ENCODE results near the gene CAMK2B.

The CAMK2B gene

DNA sequence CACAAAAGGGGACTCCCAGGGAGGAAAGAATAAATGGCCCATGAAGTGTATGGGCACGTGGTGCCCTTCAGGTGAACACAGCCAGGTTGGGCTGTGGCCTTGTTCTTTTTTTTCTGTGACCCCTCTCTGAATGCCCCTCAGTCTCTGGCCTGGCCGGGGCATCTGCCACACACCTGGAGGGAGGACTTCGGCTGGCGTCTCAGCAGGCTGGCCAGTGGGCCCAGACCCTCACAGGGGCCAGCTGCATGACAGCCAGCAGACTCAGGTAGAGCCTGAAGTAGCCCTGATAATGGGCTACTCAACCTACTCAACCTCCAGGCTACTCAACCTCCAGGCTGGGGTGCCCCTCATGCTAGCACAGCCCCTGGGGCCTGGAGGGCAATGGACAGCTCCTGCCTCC lies 9.8 kb upstream of the CAMK2B start:
- H3K27ac Mint-ChIP-seq = no peak overlapping the region
- H3K4me3 Mint-ChIP-seq = no peak overlapping the region
- peaks cover 22% of the 10 kb centered on the region for H3K9me3 Mint-ChIP-seq
- TF ChIP-seq, protein P1, sequence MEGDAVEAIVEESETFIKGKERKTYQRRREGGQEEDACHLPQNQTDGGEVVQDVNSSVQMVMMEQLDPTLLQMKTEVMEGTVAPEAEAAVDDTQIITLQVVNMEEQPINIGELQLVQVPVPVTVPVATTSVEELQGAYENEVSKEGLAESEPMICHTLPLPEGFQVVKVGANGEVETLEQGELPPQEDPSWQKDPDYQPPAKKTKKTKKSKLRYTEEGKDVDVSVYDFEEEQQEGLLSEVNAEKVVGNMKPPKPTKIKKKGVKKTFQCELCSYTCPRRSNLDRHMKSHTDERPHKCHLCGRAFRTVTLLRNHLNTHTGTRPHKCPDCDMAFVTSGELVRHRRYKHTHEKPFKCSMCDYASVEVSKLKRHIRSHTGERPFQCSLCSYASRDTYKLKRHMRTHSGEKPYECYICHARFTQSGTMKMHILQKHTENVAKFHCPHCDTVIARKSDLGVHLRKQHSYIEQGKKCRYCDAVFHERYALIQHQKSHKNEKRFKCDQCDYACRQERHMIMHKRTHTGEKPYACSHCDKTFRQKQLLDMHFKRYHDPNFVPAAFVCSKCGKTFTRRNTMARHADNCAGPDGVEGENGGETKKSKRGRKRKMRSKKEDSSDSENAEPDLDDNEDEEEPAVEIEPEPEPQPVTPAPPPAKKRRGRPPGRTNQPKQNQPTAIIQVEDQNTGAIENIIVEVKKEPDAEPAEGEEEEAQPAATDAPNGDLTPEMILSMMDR (IDR thresholded peaks at IDR 0.05) = no peak
- H3K36me3 Mint-ChIP-seq (ENCODE audit: low read depth) = no peaks in the 10 kb centered on the region
- DNase-seq = no peak
- peaks cover 57% of the 10 kb centered on the region for H3K27me3 Mint-ChIP-seq (ENCODE audit: low read depth, poor library complexity)
- peaks cover 10% of the 10 kb centered on the region for H3K4me1 Mint-ChIP-seq

DNA sequence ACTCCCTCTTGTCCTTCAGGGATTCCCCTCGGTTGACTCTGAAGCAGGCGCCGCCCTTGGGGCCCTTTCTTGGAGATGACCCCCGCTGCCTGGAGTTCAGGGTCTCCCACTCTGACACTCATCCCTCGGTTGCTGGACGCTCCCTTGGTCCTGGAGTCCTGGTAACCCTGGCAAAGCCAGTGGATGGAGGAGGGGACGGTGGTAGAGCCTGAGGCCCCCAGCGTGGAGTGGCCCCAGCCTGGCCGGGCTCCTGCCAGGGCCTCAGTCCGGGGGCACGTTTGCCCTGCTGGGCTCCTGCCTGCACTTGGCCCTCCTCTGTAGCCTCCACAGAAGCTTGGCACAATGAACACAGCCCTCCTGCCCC lies 9.3 kb upstream of the CAMK2B start:
- TF ChIP-seq, protein P1 (IDR thresholded peaks at IDR 0.05) = no peak
- DNase-seq = no peak
- Mint-ChIP-seq H3K27ac (no peak overlapping the region), H3K9me3 (peaks cover 22% of the 10 kb centered on the region), H3K36me3 (ENCODE audit: low read depth) (no peaks in the 10 kb centered on the region), H3K4me3 (no peak overlapping the region), H3K4me1 (peaks cover 10% of the 10 kb centered on the region), H3K27me3 (ENCODE audit: low read depth, poor library complexity) (peaks cover 58% of the 10 kb centered on the region)

DNA sequence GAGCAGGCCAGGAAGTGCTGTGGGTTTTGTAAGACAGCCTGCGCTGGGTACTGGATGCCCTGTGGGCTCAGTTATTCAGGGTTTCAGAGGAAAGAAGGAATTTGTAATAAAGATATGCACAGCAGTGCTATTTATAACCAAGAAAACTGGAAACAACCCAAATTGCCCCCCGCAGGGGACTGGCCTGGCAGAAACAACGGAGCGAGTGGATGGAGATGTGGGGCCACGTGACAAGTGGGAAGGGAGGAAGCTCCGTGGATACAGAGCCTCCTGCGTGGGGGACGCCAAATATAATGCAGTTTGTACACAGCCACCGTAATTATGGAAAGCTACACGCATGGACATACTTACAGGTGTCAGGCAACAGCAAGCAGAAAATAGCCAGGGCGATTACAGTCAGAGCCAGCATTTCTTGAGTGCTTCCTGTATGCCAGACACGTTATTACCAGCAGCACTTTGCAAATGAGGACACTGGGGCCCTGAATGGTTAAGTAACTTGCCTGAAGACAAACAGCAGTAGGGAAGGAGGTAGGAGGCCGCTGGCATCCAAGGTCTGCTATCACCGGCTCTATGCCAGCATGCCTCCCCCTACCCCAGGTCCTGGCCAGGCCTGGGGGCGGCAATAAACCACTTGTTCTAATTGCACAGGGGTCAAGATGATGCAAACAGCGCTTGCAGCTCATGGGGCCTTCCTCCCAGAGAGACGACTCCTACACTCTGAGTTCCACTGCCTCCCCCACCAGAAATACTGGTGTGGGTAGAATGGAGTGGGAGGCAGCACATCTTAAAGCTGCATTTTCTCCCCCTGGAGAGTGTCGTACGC lies 8.7 kb upstream of the CAMK2B start:
- no peak overlapping the region for H3K27ac Mint-ChIP-seq
- H3K4me1 Mint-ChIP-seq = peaks cover 10% of the 10 kb centered on the region
- H3K9me3 Mint-ChIP-seq = peaks cover 22% of the 10 kb centered on the region

DNA sequence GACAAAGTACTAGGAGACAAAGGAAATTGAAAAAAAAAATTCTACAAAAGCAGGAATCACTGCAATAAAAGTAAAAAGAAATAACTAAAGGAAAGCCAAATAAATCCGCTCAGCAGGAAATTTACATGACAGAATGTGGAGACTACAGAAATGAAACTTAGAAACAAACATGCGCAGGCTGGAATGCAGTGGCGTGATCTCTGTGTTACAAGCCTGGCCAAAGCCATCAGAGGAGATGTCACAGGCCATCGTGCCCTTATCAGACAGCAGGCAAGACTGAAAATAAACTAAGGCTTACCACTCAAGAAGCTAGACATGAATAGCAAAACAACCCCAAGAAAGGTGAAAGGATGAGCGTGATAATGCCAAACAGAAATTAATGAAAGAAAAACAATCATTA lies 6.3 kb upstream of the CAMK2B start:
- no peak overlapping the region for H3K27ac Mint-ChIP-seq
- no peak for DNase-seq
- TF ChIP-seq, protein P1 (IDR thresholded peaks at IDR 0.05) = no peak
- H3K27me3 Mint-ChIP-seq (ENCODE audit: low read depth, poor library complexity) = peaks cover 62% of the 10 kb centered on the region
- no peaks in the 10 kb centered on the region for H3K36me3 Mint-ChIP-seq (ENCODE audit: low read depth)
- H3K4me1 Mint-ChIP-seq = peaks cover 13% of the 10 kb centered on the region
- H3K9me3 Mint-ChIP-seq = peaks cover 11% of the 10 kb centered on the region
- no peak overlapping the region for H3K4me3 Mint-ChIP-seq

More for the DNA sequence above, 8.7 kb upstream of the CAMK2B start:
- Mint-ChIP-seq H3K4me3 (no peak overlapping the region), H3K36me3 (ENCODE audit: low read depth) (no peaks in the 10 kb centered on the region), H3K27me3 (ENCODE audit: low read depth, poor library complexity) (peaks cover 56% of the 10 kb centered on the region)
- TF ChIP-seq, protein P1 (IDR thresholded peaks at IDR 0.05) = no peak
- DNase-seq = no peak

DNA sequence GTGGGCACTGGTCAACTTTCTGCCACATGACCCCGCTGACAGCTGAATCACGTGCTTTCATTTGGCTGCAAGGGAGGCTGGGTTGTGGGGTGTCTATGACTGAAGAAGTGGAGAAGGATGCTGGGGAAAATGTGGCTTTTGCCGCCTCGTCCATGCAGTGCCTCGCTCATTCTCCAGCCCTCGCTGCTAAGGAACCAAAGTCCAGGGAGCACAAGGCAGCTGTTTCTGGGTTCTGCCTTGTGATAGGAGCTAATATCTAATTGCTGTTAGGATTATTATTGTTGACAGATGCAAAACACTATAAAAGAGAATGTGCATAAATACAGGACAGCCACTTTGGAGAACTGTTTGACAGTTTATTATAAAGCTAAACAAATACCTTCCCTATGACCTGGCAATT lies 4.9 kb upstream of the CAMK2B start:
- TF ChIP-seq, protein P1 (IDR thresholded peaks at IDR 0.05) = no peak
- no peak for DNase-seq
- Mint-ChIP-seq H3K4me3 (no peak overlapping the region), H3K27me3 (ENCODE audit: low read depth, poor library complexity) (peaks cover 61% of the 10 kb centered on the region), H3K9me3 (no peaks in the 10 kb centered on the region), H3K27ac (no peak overlapping the region), H3K4me1 (peaks cover 25% of the 10 kb centered on the region), H3K36me3 (ENCODE audit: low read depth) (no peaks in the 10 kb centered on the region)

DNA sequence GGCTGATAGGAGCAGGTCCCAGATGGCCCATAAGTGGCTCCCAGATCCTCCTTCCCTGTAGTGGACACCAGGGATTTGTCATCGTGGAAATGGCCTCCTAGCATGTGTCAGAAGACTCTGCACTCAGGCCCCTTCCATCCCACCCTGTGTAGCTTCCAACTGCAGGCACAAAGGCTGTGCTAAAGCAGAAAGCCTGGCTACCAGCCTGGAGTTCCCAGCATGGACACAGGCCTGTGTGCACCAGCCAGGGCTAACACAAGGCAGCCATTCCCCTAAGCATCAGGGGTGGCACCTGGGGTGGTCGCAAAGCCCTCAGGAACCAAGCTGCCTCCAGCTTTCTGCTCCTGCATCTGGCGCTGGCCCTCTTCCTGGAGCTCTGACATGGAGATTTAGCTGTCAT lies 4.5 kb upstream of the CAMK2B start:
- Mint-ChIP-seq H3K4me3 (no peak overlapping the region), H3K4me1 (peaks cover 25% of the 10 kb centered on the region), H3K27ac (no peak overlapping the region), H3K36me3 (ENCODE audit: low read depth) (no peaks in the 10 kb centered on the region), H3K27me3 (ENCODE audit: low read depth, poor library complexity) (peaks cover 61% of the 10 kb centered on the region), H3K9me3 (no peaks in the 10 kb centered on the region)
- no peak for DNase-seq
- TF ChIP-seq, protein P1 (IDR thresholded peaks at IDR 0.05) = no peak
